Retina (tissue), 1 donor: ENCODE data around the gene GALNT17.
"Not testable (repeated sequence)": the region's sequence is repeated elsewhere in the genome, so short reads cannot be mapped to it uniquely, and the experiment has no call there.

ENCODE experiments used
- DNase-seq: peaks from one replicate; pipeline ENCODE4 v3.0.0-alpha.2; 2016

The GALNT17 gene

GRCh38 chr7:71566991-71567390 is 435.0 kb downstream of the GALNT17 start:
- peak; percentile 9 for DNase-seq

GRCh38 chr7:71574153-71574860 is 442.4 kb downstream of the GALNT17 start:
- peak; percentile 7 for DNase-seq

GRCh38 chr7:71580027-71580426 is 448.1 kb downstream of the GALNT17 start:
- no peak for DNase-seq

- DNase-seq: no peak
Observed at GRCh38 chr7:71584256-71584655, 452.3 kb downstream of the GALNT17 start.

- no peak for DNase-seq
Observed at GRCh38 chr7:71591876-71592275, 459.9 kb downstream of the GALNT17 start.

GRCh38 chr7:71592388-71592787 is 460.4 kb downstream of the GALNT17 start:
- not testable (repeated sequence) for DNase-seq

- DNase-seq: no peak
Observed at GRCh38 chr7:71594736-71595135, 462.8 kb downstream of the GALNT17 start.

- DNase-seq: no peak
Observed at GRCh38 chr7:71595176-71595575, 463.2 kb downstream of the GALNT17 start.

- DNase-seq: no peak
Observed at GRCh38 chr7:71598553-71598952, 466.6 kb downstream of the GALNT17 start.

GRCh38 chr7:71601851-71602250 is 469.9 kb downstream of the GALNT17 start:
- no peak for DNase-seq

GRCh38 chr7:71604818-71605414 is 473.0 kb downstream of the GALNT17 start:
- no peak for DNase-seq

GRCh38 chr7:71611986-71612385 is 480.0 kb downstream of the GALNT17 start:
- DNase-seq: no peak

GRCh38 chr7:71612911-71613310 is 481.0 kb downstream of the GALNT17 start:
- no peak for DNase-seq

- DNase-seq: peak; percentile 13
Observed at GRCh38 chr7:71613313-71613712, 481.4 kb downstream of the GALNT17 start.

- DNase-seq: peak; percentile 24
Observed at GRCh38 chr7:71615017-71615416, 483.1 kb downstream of the GALNT17 start.

- DNase-seq: no peak
Observed at GRCh38 chr7:71616217-71616616, 484.3 kb downstream of the GALNT17 start.

- DNase-seq: no peak
Observed at GRCh38 chr7:71618278-71618677, 486.3 kb downstream of the GALNT17 start.

- DNase-seq: no peak
Observed at GRCh38 chr7:71625545-71625944, 493.6 kb downstream of the GALNT17 start.

- DNase-seq: no peak
Observed at GRCh38 chr7:71626206-71626605, 494.3 kb downstream of the GALNT17 start.

- no peak for DNase-seq
Observed at GRCh38 chr7:71627651-71628050, 495.7 kb downstream of the GALNT17 start.

- no peak for DNase-seq
Observed at GRCh38 chr7:71630516-71630915, 498.6 kb downstream of the GALNT17 start.

- peak; percentile 53 for DNase-seq
Observed at GRCh38 chr7:71633551-71634008, 501.6 kb downstream of the GALNT17 start.

GRCh38 chr7:71635849-71636248 is 503.9 kb downstream of the GALNT17 start:
- DNase-seq: not testable (repeated sequence)

- DNase-seq: no peak
Observed at GRCh38 chr7:71636329-71636728, 504.4 kb downstream of the GALNT17 start.

GRCh38 chr7:71637578-71637977 is 505.6 kb downstream of the GALNT17 start:
- no peak for DNase-seq
